ENCODE data around the gene SRSF2. TPM values are rescaled to one million over a fixed set of nuclear protein-coding genes. Genes with fewer than 3 reads are reported as not detected.
A peak's percentile ranks its signal among the peaks of the same experiment; 100 is the strongest.
"Not testable (repeated sequence)": the region's sequence is repeated elsewhere in the genome, so short reads cannot be mapped to it uniquely, and the experiment has no call there.

Gene SRSF2
- total RNA-seq, 2 donors from 2014 or later = 163 to 300 TPM

- Histone ChIP-seq H3K27ac (no peak overlapping the region), H3K36me3 (peaks cover 9% of the 10 kb centered on the region), H3K4me1 (peaks cover 4% of the 10 kb centered on the region), H3K4me3 (no peak overlapping the region), H3K27me3 (no peaks in the 10 kb centered on the region), H3K9ac (ENCODE audit: low read depth in 2 of 2, low read length in 2 of 2) (no peak overlapping the region), H3K9me3 (no peaks in the 10 kb centered on the region)
- intact Hi-C loops (cut with DNase I) = no loop called here
- TF ChIP-seq CTCF (IDR thresholded peaks at IDR 0.05) = no peak
- no peak for DNase-seq
Observed at GRCh38 chr17:76742958-76743357, 5.8 kb upstream of the SRSF2 start.

GRCh38 chr17:76740329-76741118, 3.4 kb upstream of the SRSF2 start:
- H3K9ac ChIP-seq (ENCODE audit: low read depth in 2 of 2, low read length in 2 of 2) = no peak overlapping the region
- peaks cover 9% of the 10 kb centered on the region for H3K36me3 ChIP-seq
- DNase-seq = no peak
- H3K27me3 ChIP-seq = no peaks in the 10 kb centered on the region
- H3K4me3 ChIP-seq = no peak overlapping the region
- no peak for TF ChIP-seq CTCF (IDR thresholded peaks at IDR 0.05)
- no peaks in the 10 kb centered on the region for H3K9me3 ChIP-seq
- intact Hi-C loops (cut with DNase I) = no loop called here
- peaks cover 4% of the 10 kb centered on the region for H3K4me1 ChIP-seq
- H3K27ac ChIP-seq = no peak overlapping the region

- H3K9ac ChIP-seq (ENCODE audit: low read depth in 2 of 2, low read length in 2 of 2); H3K27ac ChIP-seq; intact Hi-C loops (cut with DNase I): not testable (repeated sequence)
Observed at GRCh38 chr17:76739568-76740115, 2.5 kb upstream of the SRSF2 start.

GRCh38 chr17:76738468-76738850, 1.3 kb upstream of the SRSF2 start:
- no peak for DNase-seq
- no peaks in the 10 kb centered on the region for H3K36me3 ChIP-seq
- H3K4me3 ChIP-seq = peak overlapping the region; percentile 79
- no peaks in the 10 kb centered on the region for H3K9me3 ChIP-seq
- TF ChIP-seq CTCF (IDR thresholded peaks at IDR 0.05) = no peak
- H3K9ac ChIP-seq (ENCODE audit: low read depth in 2 of 2, low read length in 2 of 2) = peak overlapping the region; percentile 69 to 91
- H3K4me1 ChIP-seq = peaks cover 4% of the 10 kb centered on the region
- peak overlapping the region; percentile 100 for H3K27ac ChIP-seq
- H3K27me3 ChIP-seq = no peaks in the 10 kb centered on the region
- intact Hi-C loops (cut with DNase I) = no loop called here

More at GRCh38 chr17:76739568-76740115, 2.5 kb upstream of the SRSF2 start:
- not testable (repeated sequence) for H3K36me3 ChIP-seq, H3K27me3 ChIP-seq, DNase-seq, H3K4me3 ChIP-seq, H3K4me1 ChIP-seq, H3K9me3 ChIP-seq

GRCh38 chr17:76737676-76738467, 741 bp upstream of the SRSF2 start, which contains the start of gene MFSD11:
TSS of gene MFSD11 (plus strand) at chr17:76738119. CDS start at chr17:76738353, 234 bp downstream.
- H3K9me3 ChIP-seq = no peaks in the 10 kb centered on the region
- peak within 1 kb of the TSS; percentile 91 to 99 for H3K9ac ChIP-seq (ENCODE audit: low read depth in 2 of 2, low read length in 2 of 2)
- peaks cover 4% of the 10 kb centered on the region for H3K4me1 ChIP-seq
- H3K4me3 ChIP-seq = peak within 1 kb of the TSS; percentile 79
- peak; percentile 91 for DNase-seq
- intact Hi-C loops (cut with DNase I) = no loop called here
- no peaks in the 10 kb centered on the region for H3K27me3 ChIP-seq
- no peak for TF ChIP-seq CTCF (IDR thresholded peaks at IDR 0.05)
- peak within 1 kb of the TSS; percentile 100 for H3K27ac ChIP-seq
- no peaks in the 10 kb centered on the region for H3K36me3 ChIP-seq
